Endothelial cell of umbilical vein (primary cell): Measurements from ENCODE around the gene NAPA. TPM values are rescaled to one million over a fixed set of nuclear protein-coding genes. Genes with fewer than 3 reads are reported as not detected.

Source experiments
- BruUV-seq: library from RNA; stranded (reverse); fragments of 400-500 nt; replicated peaks from 2 replicates; lab custom pipeline; 2021; lab: Mats Ljungman, UMichigan
- CTCF ChIA-PET: fragments of 300-600, 350-600 bp; sonication (Branson Sonifier 250); formaldehyde crosslinking; loops from one replicate; lab custom pipeline; 2021; ENCODE audit warnings: antibody characterized with exemption, inconsistent platforms; lab: Charles Lee
- POLR2A ChIA-PET: fragments of 300-600, 350-600 bp; sonication (Branson Sonifier 250); formaldehyde crosslinking; loops from one replicate; lab custom pipeline; 2021; ENCODE audit warnings: antibody characterized with exemption, inconsistent platforms; lab: Charles Lee
- DNase-seq: peaks from one replicate; pipeline ENCODE4 v3.0.0-alpha.2; 2011; ENCODE audit warnings: low read depth, low spot score
- FAIRE-seq: peaks from 2 replicates; lab custom pipeline; 2011; peaks lifted over from hg19 to GRCh38; lab: Jason Lieb, UNC
- H2AFZ ChIP-seq: 2 replicates; pipeline ENCODE4 v1.6.0; 2012; ENCODE audit warnings: low read depth, low read length, control low read depth, inconsistent platforms
- H3K27ac ChIP-seq: 2 replicates; pipeline ENCODE4 v1.5.1; 2011; ENCODE audit warnings: low read depth, mild to moderate bottlenecking, control low read depth, low read length, moderate library complexity; ENCODE audit not compliant: insufficient read depth
- H3K27me3 ChIP-seq, 2 experiments: 2 replicates each; pipeline versions ENCODE4 v1.6.0 to v1.6.1; 2011; ENCODE audit warnings: low read length in 2 of 2, mixed read lengths in 1 of 2; ENCODE audit not compliant: control insufficient read depth in 2 of 2, insufficient read depth in 2 of 2
- H3K36me3 ChIP-seq, 2 experiments: 2 replicates in 1 of 2; 3 replicates in 1 of 2; pipeline ENCODE4 v1.5.1; 2011; ENCODE audit warnings: low read length in 2 of 2, mild to moderate bottlenecking in 1 of 2, moderate library complexity in 1 of 2; ENCODE audit not compliant: control insufficient read depth in 2 of 2, insufficient read depth in 2 of 2; ENCODE audit errors: extremely low read depth in 1 of 2
- H3K4me1 ChIP-seq: 3 replicates; pipeline ENCODE4 v1.5.1; 2011; ENCODE audit warnings: mild to moderate bottlenecking, low read length; ENCODE audit not compliant: control insufficient read depth, insufficient read depth; ENCODE audit errors: extremely low read depth
- H3K4me2 ChIP-seq: 2 replicates; pipeline ENCODE4 v1.6.1; 2011; ENCODE audit warnings: low read length, control low read depth, mixed read lengths; ENCODE audit not compliant: insufficient read depth
- H3K4me3 ChIP-seq, 3 experiments: fragments of 200-600 bp in 1 of 3; sonication (generic), shearing (Covaris generic) in 1 of 3; replicated peaks in 1 of 3; 2 replicates each; pipeline ENCODE4 v1.5.1; 2011 to 2016; ENCODE audit warnings: control low read depth in 3 of 3, low read length in 3 of 3, mild to moderate bottlenecking in 2 of 3, inconsistent platforms in 1 of 3, low read depth in 1 of 3, moderate library complexity in 1 of 3; ENCODE audit not compliant: insufficient read depth in 1 of 3
- H3K79me2 ChIP-seq: 2 replicates; pipeline ENCODE4 v1.6.0; 2012; ENCODE audit warnings: low read length, inconsistent platforms; ENCODE audit not compliant: control insufficient read depth, insufficient read depth
- H3K9ac ChIP-seq: replicated peaks from 2 replicates; pipeline ENCODE3; 2011; ENCODE audit warnings: low read length, control low read depth; ENCODE audit not compliant: insufficient read depth; ENCODE audit errors: extremely low read depth
- H3K9me1 ChIP-seq: replicated peaks from 3 replicates; pipeline ENCODE4 v1.6.0; 2011; ENCODE audit warnings: mild to moderate bottlenecking, low read length; ENCODE audit not compliant: control insufficient read depth, insufficient read depth; ENCODE audit errors: extremely low read depth
- H3K9me3 ChIP-seq: replicated peaks from 2 replicates; pipeline ENCODE4 v1.5.1; 2012; ENCODE audit warnings: low read length, inconsistent platforms; ENCODE audit not compliant: control insufficient read depth, insufficient read depth
- H4K20me1 ChIP-seq: replicated peaks from 2 replicates; pipeline ENCODE3; 2011; ENCODE audit warnings: mild to moderate bottlenecking, low read length; ENCODE audit not compliant: control insufficient read depth, insufficient read depth; ENCODE audit errors: extremely low read depth
- EZH2 ChIP-seq: IDR thresholded peaks from 2 replicates; pipeline ENCODE4 v1.6.1; 2012; ENCODE audit warnings: borderline replicate concordance, low read depth, mild to moderate bottlenecking, moderate library complexity, low read length, inconsistent platforms; ENCODE audit not compliant: severe bottlenecking
- FOS ChIP-seq: IDR thresholded peaks from 2 replicates; pipeline ENCODE4 v1.6.1; 2011; ENCODE audit warnings: mild to moderate bottlenecking, low read length, moderate library complexity, borderline replicate concordance; ENCODE audit not compliant: insufficient read depth
- GATA2 ChIP-seq: IDR thresholded peaks from 2 replicates; pipeline ENCODE4 v1.7.0; 2011; ENCODE audit warnings: low read depth, mild to moderate bottlenecking, moderate library complexity, mixed read lengths, low read length; ENCODE audit not compliant: insufficient read length, insufficient read depth
- JUN ChIP-seq: IDR thresholded peaks from 2 replicates; pipeline ENCODE4 v1.6.1; 2011; ENCODE audit warnings: borderline replicate concordance, low read depth; ENCODE audit not compliant: insufficient read length, insufficient read depth
- MYC ChIP-seq: IDR thresholded peaks from one replicate; pipeline ENCODE4 v1.6.1; 2011; ENCODE audit warnings: mild to moderate bottlenecking, low read depth, low read length
- POLR2A ChIP-seq: IDR thresholded peaks from 2 replicates; pipeline ENCODE4 v1.6.1; 2012; ENCODE audit warnings: low read depth, mild to moderate bottlenecking, control low read depth, low read length
- POLR2AphosphoS5 ChIP-seq: IDR thresholded peaks from 2 replicates; pipeline ENCODE4 v1.6.1; 2012; ENCODE audit warnings: low read depth, mild to moderate bottlenecking, control low read depth, low read length, moderate library complexity; ENCODE audit not compliant: insufficient read depth
- dilution Hi-C: fragments of 300-500 bp; cut with MboI; formaldehyde crosslinking; loops from one replicate; pipeline ENCODE4 v1.15.0; 2019; ENCODE audit warnings: low sequenced_read_pairs; ENCODE audit not compliant: extremely low pct_ligation_motif_present
- intact Hi-C: fragments of 100-400 bp; cut with micrococcal nuclease; formaldehyde crosslinking; loops from one replicate; pipeline ENCODE4 v1.10.0; 2022
- polyA plus RNA-seq, 4 experiments: library from polyadenylated mRNA; depleted of rRNA in 3 of 4; stranded (reverse) in 3 of 4; unstranded in 1 of 4; fragments of >200 nt; gene quantifications; 2 replicates each; pipeline versions ENCODE4 v1.2.1 to v1.2.3, GENCODE V29; 2011 to 2012; ENCODE audit warnings: missing spikeins in 1 of 4
- total RNA-seq: library from RNA; stranded (reverse); gene quantifications from 2 replicates; pipeline ENCODE4 v1.2.3, GENCODE V29; 2021
- TF ChIP-seq, protein P1 (sequence below), 2 donors: IDR thresholded peaks; 1 replicate in 1 of 2; 2 replicates in 1 of 2; pipeline ENCODE4 v1.5.1; 2011; ENCODE audit warnings: low read length in 2 of 2, mild to moderate bottlenecking in 2 of 2, moderate library complexity in 2 of 2, control low read depth in 1 of 2, inconsistent platforms in 1 of 2, low read depth in 1 of 2; ENCODE audit not compliant: insufficient read depth in 1 of 2; ENCODE audit errors: extremely low read depth in 1 of 2
- TF ChIP-seq, protein P2 (sequence below): IDR thresholded peaks from 2 replicates; pipeline ENCODE4 v1.6.1; 2011; ENCODE audit not compliant: insufficient read depth, insufficient read length

Gene NAPA
- total and polyA plus RNA-seq, 2 donors (not counting 3 experiments of a cell fraction or from before 2014, with no cell fraction given) = 107 to 154 TPM

DNA sequence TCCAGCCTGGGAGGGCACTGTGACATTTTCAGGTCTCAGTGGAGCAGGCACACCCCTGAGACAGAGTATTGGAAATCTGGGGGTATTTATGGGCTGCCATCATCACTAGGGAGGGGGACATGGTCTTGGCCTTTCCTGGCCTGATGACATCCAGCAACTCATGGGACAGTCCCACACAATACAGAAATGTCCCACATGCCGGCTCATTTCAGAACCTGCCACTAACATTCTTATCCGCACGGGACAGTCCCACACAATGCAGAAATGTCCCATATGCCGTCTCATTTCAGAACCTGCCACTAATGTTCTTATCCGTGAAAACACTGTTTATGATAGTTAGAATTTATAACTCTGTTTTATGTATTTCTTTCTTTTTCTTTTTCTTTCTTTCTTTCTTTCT is 53.0 kb downstream of the NAPA start:
- H3K4me3 ChIP-seq = no peak overlapping the region
- DNase-seq (no peak), FAIRE-seq (no peak)
- dilution Hi-C loops = no loop called here
- no peaks in the 10 kb centered on the region for H4K20me1 ChIP-seq
- H2AFZ ChIP-seq = no peak overlapping the region
- no TSS peak for BruUV-seq
- H3K27me3 ChIP-seq = peaks cover 32% of the 10 kb centered on the region in 2 experiments
- H3K79me2 ChIP-seq = no peaks in the 10 kb centered on the region
- no peaks in the 10 kb centered on the region for H3K9me1 ChIP-seq
- intact Hi-C loops = no loop called here
- ChIA-PET POLR2A (no interaction called here), CTCF (interaction anchor here (0.6 to 1.0 kb wide), 2 partner anchors 165 to 245 kb away, joined by 3 to 4 read pairs; no protein-coding TSS in a partner anchor)
- H3K4me2 ChIP-seq = no peak overlapping the region
- no peaks in the 10 kb centered on the region for H3K9me3 ChIP-seq
- TF ChIP-seq POLR2AphosphoS5 (no peak), POLR2A (no peak), GATA2 (no peak), EZH2 (no peak), JUN (no peak), MYC (no peak), FOS (no peak)
- TF ChIP-seq, protein P1, sequence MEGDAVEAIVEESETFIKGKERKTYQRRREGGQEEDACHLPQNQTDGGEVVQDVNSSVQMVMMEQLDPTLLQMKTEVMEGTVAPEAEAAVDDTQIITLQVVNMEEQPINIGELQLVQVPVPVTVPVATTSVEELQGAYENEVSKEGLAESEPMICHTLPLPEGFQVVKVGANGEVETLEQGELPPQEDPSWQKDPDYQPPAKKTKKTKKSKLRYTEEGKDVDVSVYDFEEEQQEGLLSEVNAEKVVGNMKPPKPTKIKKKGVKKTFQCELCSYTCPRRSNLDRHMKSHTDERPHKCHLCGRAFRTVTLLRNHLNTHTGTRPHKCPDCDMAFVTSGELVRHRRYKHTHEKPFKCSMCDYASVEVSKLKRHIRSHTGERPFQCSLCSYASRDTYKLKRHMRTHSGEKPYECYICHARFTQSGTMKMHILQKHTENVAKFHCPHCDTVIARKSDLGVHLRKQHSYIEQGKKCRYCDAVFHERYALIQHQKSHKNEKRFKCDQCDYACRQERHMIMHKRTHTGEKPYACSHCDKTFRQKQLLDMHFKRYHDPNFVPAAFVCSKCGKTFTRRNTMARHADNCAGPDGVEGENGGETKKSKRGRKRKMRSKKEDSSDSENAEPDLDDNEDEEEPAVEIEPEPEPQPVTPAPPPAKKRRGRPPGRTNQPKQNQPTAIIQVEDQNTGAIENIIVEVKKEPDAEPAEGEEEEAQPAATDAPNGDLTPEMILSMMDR (IDR thresholded peaks at IDR 0.05; ENCODE audit: extremely low read depth in 1 of 2, insufficient read depth in 1 of 2, low read depth in 1 of 2, low read length in 2 of 2) = no peak
- TF ChIP-seq, protein P2, sequence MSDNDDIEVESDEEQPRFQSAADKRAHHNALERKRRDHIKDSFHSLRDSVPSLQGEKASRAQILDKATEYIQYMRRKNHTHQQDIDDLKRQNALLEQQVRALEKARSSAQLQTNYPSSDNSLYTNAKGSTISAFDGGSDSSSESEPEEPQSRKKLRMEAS = no peak
- no peak overlapping the region for H3K9ac ChIP-seq
- no peak overlapping the region for H3K27ac ChIP-seq
- H3K36me3 ChIP-seq = no peaks in the 10 kb centered on the region
- H3K4me1 ChIP-seq = no peaks in the 10 kb centered on the region
